Gastrocnemius medialis (tissue), 4 donors: ENCODE measurements around the gene HSFX3.
"Not testable (repeated sequence)": the region's sequence is repeated elsewhere in the genome, so short reads cannot be mapped to it uniquely, and the experiment has no call there.

ENCODE experiments used
- POLR2A ChIP-seq, 2 donors: fragments of 450-650 bp; IDR thresholded peaks; one replicate each; pipeline ENCODE4 v1.6.1; 2017; ENCODE audit warnings: antibody characterized with exemption in 2 of 2, mild to moderate bottlenecking in 2 of 2, moderate library complexity in 2 of 2
- TF ChIP-seq, protein P1 (sequence below), 5 experiments: fragments of 450-650 bp in 3 of 5; fragments of 200-600 bp in 2 of 5; sonication (generic) in 2 of 5; IDR thresholded peaks in 4 of 5; conservative IDR thresholded peaks in 1 of 5; 1 replicate in 4 of 5; 2 replicates in 1 of 5; pipeline ENCODE4 v1.5.1; 2016 to 2019; ENCODE audit warnings: antibody characterized with exemption in 5 of 5, mild to moderate bottlenecking in 3 of 5, moderate library complexity in 3 of 5

DNA sequence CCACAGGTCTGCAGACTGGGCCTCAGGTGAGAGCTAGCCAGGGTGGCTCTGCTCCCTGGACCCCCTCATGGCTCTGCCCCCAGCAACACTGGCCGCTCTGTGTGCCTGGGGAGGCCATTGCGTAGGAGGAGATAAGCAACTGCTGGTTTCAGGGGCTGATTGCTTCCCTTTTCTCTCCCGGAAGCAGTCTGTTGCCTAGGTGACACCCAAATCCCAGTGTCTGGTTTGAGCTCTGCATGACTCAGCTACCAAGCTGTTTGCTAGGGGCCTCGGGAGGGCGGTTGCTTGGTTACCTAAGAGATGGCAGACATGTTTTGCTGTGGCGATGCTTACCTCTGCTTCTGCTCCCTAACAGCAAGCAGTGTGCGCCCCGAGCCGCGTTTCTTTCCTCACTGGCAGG lies 24.3 kb downstream of the HSFX3 start:
- TF ChIP-seq, protein P1, sequence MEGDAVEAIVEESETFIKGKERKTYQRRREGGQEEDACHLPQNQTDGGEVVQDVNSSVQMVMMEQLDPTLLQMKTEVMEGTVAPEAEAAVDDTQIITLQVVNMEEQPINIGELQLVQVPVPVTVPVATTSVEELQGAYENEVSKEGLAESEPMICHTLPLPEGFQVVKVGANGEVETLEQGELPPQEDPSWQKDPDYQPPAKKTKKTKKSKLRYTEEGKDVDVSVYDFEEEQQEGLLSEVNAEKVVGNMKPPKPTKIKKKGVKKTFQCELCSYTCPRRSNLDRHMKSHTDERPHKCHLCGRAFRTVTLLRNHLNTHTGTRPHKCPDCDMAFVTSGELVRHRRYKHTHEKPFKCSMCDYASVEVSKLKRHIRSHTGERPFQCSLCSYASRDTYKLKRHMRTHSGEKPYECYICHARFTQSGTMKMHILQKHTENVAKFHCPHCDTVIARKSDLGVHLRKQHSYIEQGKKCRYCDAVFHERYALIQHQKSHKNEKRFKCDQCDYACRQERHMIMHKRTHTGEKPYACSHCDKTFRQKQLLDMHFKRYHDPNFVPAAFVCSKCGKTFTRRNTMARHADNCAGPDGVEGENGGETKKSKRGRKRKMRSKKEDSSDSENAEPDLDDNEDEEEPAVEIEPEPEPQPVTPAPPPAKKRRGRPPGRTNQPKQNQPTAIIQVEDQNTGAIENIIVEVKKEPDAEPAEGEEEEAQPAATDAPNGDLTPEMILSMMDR (IDR thresholded peaks at IDR 0.05 in 4 of 5, conservative IDR thresholded peaks at IDR 0.05 in 1 of 5) = not testable (repeated sequence)
- not testable (repeated sequence) for TF ChIP-seq POLR2A (IDR thresholded peaks at IDR 0.05)
